Measurements from ENCODE around the gene PCP2.

PCP2 gene

DNA sequence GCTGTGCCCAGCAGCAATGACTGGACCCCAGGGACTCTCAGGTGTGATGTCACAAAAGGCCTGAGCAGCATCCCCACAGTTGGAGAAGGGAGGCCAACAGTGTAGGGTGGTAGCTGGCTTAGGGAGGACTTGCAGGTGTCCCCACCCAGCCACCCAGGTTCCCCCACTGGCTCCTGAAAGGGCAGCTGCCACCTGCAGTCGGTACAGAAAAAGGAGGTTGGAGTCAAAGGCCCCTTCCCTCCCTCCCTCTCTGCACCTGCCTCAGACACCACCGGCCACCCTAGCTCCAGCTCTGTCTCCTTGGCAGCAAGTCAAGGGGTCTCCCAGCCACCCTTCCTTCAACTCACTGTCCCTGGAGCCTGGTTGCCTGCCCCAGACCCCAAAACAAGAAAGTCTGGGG is at the start of gene PCP2:
Gene PCP2 (minus strand): TSS at position 22 of the 400 bp plus-strand sequence. CDS start 262 bp downstream, outside the sequence.
- DNase-seq (ENCODE audit: extremely low spot score) = no peak
- POLR2A ChIA-PET = interaction anchor here (1.2 kb wide), 1 partner anchor 10 kb away, joined by 3 read pairs; no protein-coding TSS in a partner anchor
- no peak for TF ChIP-seq FOXA1 (IDR thresholded peaks at IDR 0.05)
- TF ChIP-seq L3MBTL2 (conservative IDR thresholded peaks at IDR 0.05) = no peak
- TF ChIP-seq LEF1 (IDR thresholded peaks at IDR 0.05; ENCODE audit: borderline replicate concordance) = no peak
- TF ChIP-seq HDGF (IDR thresholded peaks at IDR 0.05; ENCODE audit: borderline replicate concordance) = no peak
- TF ChIP-seq SP1 (IDR thresholded peaks at IDR 0.05) = no peak
- TF ChIP-seq, protein P1, sequence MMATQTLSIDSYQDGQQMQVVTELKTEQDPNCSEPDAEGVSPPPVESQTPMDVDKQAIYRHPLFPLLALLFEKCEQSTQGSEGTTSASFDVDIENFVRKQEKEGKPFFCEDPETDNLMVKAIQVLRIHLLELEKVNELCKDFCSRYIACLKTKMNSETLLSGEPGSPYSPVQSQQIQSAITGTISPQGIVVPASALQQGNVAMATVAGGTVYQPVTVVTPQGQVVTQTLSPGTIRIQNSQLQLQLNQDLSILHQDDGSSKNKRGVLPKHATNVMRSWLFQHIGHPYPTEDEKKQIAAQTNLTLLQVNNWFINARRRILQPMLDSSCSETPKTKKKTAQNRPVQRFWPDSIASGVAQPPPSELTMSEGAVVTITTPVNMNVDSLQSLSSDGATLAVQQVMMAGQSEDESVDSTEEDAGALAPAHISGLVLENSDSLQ (IDR thresholded peaks at IDR 0.05) = no peak
- no peak for TF ChIP-seq NFRKB (IDR thresholded peaks at IDR 0.05)
- CTCF ChIA-PET = no interaction called here

DNA sequence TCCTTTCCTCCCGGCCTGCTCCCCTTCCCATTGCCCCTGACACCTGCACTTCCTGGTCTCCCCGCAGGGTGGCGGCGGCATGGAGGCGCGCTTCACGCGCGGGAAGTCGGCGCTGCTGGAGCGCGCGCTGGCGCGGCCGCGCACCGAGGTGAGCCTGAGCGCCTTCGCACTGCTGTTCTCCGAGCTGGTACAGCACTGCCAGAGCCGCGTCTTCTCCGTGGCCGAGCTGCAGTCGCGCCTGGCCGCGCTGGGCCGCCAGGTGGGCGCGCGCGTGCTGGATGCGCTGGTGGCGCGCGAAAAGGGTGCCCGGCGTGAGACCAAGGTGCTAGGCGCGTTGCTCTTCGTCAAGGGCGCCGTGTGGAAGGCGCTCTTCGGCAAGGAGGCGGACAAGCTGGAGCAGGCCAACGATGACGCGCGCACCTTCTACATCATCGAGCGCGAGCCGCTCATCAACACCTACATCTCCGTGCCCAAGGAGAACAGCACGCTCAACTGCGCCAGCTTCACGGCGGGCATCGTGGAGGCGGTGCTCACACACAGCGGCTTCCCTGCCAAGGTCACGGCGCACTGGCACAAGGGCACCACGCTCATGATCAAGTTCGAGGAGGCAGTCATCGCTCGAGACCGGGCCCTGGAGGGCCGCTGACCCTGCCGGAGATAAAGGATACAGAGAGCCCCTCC is 48.8 kb upstream of the PCP2 start:
- ChIA-PET POLR2A (no interaction called here), CTCF (interaction anchor here (0.6 kb wide), 1 partner anchor 1061 kb away, joined by 3 read pairs; no protein-coding TSS in a partner anchor)
- DNase-seq (ENCODE audit: extremely low spot score) = no peak
- TF ChIP-seq SUZ12 (IDR thresholded peaks at IDR 0.05) = no peak
- no peak for TF ChIP-seq NFRKB (IDR thresholded peaks at IDR 0.05)
- TF ChIP-seq LEF1 (IDR thresholded peaks at IDR 0.05; ENCODE audit: borderline replicate concordance) = no peak
- no peak for TF ChIP-seq CTBP1 (IDR thresholded peaks at IDR 0.05; ENCODE audit: borderline replicate concordance)
- no peak for TF ChIP-seq FOXK2 (IDR thresholded peaks at IDR 0.05)
- no peak for TF ChIP-seq ELF4 (IDR thresholded peaks at IDR 0.05)
- TF ChIP-seq L3MBTL2 (conservative IDR thresholded peaks at IDR 0.05) = no peak
- TF ChIP-seq ZNF384 (IDR thresholded peaks at IDR 0.05) = no peak
- TF ChIP-seq FOXA1 (IDR thresholded peaks at IDR 0.05) = no peak
- no peak for TF ChIP-seq TARDBP (IDR thresholded peaks at IDR 0.05)
- no peak for TF ChIP-seq ARNT (IDR thresholded peaks at IDR 0.05)
- no peak for TF ChIP-seq HDGF (IDR thresholded peaks at IDR 0.05; ENCODE audit: borderline replicate concordance)
- no peak for TF ChIP-seq FOXM1 (IDR thresholded peaks at IDR 0.05; ENCODE audit: borderline replicate concordance)
- no peak for TF ChIP-seq SP1 (IDR thresholded peaks at IDR 0.05)
- TF ChIP-seq, protein P1 (IDR thresholded peaks at IDR 0.05) = no peak
- no peak for TF ChIP-seq BHLHE40 (IDR thresholded peaks at IDR 0.05; ENCODE audit: borderline replicate concordance)

GRCh38 chr19:7681340-7682174 is 48.0 kb upstream of the PCP2 start:
- peak; percentile 81 for DNase-seq (ENCODE audit: extremely low spot score)
- no peak for TF ChIP-seq FOXM1 (IDR thresholded peaks at IDR 0.05; ENCODE audit: borderline replicate concordance)
- no peak for TF ChIP-seq ELF4 (IDR thresholded peaks at IDR 0.05)
- TF ChIP-seq L3MBTL2 (conservative IDR thresholded peaks at IDR 0.05) = peak; percentile 31; the same call in 1 of the 2 replicates
- ChIA-PET POLR2A (interaction anchor here (0.7 to 1.7 kb wide), 18 partner anchors 10 to 582 kb away, joined by 3 to 19 read pairs (median 4); partner anchors contain the start of genes PET100 and XAB2), CTCF (interaction anchor here (0.5 to 1.7 kb wide), 21 partner anchors 12 to 327 kb away, joined by 3 to 10 read pairs (median 3); partner anchors contain the start of gene RETN)

DNA sequence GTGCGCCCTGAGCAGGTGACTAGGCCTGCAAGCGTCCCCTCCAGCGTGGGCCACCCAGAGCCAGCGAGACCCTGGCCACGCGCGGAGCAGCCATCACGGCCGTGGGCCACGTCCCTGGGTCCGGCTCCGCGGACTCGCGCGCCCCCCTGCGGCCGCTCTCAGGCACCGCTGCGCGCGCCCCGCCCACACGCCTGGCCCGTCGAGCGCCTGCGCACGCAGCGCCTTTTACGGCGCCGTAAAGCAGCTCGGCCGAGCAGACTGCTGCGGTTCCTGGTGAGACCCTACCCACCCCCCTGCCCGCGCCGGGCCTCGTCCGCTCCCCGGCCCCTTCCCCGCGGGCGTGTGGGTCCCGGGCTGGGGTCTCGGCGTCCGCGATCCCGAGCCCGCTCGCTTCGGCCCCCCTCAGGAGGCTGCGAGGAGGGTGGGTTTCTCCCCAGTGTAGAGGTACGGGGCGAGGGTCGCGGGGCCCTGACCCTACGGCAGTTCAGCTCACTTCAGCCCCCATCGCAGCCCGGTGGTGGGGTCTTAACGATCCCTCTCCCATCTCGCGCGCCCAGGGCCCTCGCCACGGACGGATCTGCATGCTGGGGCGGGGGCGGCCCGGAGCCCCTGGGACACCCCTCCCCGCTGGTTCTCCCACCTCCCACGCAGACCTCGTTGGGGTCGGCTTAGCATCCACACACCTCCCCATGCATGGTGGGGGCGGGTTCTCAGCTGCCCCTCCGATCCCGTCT is 47.3 kb upstream of the PCP2 start, which contains the start of gene TRAPPC5:
Gene TRAPPC5 (plus strand): TSS at position 228 of the 734 bp plus-strand sequence. CDS start 1,421 bp downstream, outside the sequence.
- ChIA-PET CTCF (interaction anchor here (0.5 to 1.7 kb wide), 21 partner anchors 12 to 327 kb away, joined by 3 to 10 read pairs (median 3); partner anchors contain the start of gene RETN), POLR2A (interaction anchor here (0.6 to 1.7 kb wide), 19 partner anchors 9 to 582 kb away, joined by 3 to 19 read pairs (median 4); partner anchors contain the start of genes PET100 and XAB2)
- TF ChIP-seq ELF4 (IDR thresholded peaks at IDR 0.05) (no peak), SP1 (IDR thresholded peaks at IDR 0.05) (no peak), TARDBP (IDR thresholded peaks at IDR 0.05) (peak; percentile 69; the same call in 1 of the 2 replicates), ARNT (IDR thresholded peaks at IDR 0.05) (0 out of 2 replicates have a peak, but pooled peaks have one; percentile 43), ZNF384 (IDR thresholded peaks at IDR 0.05) (no peak)
- peak; percentile 92 for DNase-seq (ENCODE audit: extremely low spot score)

GRCh38 chr19:7679771-7680605 is 46.5 kb upstream of the PCP2 start:
- ChIA-PET CTCF (interaction anchor here (0.8 to 1.7 kb wide), 7 partner anchors 11 to 151 kb away, joined by 3 to 10 read pairs (median 5); partner anchors contain the start of gene RETN), POLR2A (interaction anchor here (0.6 to 1.7 kb wide), 15 partner anchors 8 to 581 kb away, joined by 3 to 19 read pairs (median 4); partner anchors contain the start of genes PET100 and XAB2)
- DNase-seq (ENCODE audit: extremely low spot score) = no peak
- TF ChIP-seq L3MBTL2 (conservative IDR thresholded peaks at IDR 0.05) (0 out of 2 replicates have a peak, but pooled peaks have one; percentile 30), NFRKB (IDR thresholded peaks at IDR 0.05) (no peak)
